ENCODE measurements around the gene ABCA13.
"Not testable (repeated sequence)": the region's sequence is repeated elsewhere in the genome, so short reads cannot be mapped to it uniquely, and the experiment has no call there.

Gene ABCA13, protein sequence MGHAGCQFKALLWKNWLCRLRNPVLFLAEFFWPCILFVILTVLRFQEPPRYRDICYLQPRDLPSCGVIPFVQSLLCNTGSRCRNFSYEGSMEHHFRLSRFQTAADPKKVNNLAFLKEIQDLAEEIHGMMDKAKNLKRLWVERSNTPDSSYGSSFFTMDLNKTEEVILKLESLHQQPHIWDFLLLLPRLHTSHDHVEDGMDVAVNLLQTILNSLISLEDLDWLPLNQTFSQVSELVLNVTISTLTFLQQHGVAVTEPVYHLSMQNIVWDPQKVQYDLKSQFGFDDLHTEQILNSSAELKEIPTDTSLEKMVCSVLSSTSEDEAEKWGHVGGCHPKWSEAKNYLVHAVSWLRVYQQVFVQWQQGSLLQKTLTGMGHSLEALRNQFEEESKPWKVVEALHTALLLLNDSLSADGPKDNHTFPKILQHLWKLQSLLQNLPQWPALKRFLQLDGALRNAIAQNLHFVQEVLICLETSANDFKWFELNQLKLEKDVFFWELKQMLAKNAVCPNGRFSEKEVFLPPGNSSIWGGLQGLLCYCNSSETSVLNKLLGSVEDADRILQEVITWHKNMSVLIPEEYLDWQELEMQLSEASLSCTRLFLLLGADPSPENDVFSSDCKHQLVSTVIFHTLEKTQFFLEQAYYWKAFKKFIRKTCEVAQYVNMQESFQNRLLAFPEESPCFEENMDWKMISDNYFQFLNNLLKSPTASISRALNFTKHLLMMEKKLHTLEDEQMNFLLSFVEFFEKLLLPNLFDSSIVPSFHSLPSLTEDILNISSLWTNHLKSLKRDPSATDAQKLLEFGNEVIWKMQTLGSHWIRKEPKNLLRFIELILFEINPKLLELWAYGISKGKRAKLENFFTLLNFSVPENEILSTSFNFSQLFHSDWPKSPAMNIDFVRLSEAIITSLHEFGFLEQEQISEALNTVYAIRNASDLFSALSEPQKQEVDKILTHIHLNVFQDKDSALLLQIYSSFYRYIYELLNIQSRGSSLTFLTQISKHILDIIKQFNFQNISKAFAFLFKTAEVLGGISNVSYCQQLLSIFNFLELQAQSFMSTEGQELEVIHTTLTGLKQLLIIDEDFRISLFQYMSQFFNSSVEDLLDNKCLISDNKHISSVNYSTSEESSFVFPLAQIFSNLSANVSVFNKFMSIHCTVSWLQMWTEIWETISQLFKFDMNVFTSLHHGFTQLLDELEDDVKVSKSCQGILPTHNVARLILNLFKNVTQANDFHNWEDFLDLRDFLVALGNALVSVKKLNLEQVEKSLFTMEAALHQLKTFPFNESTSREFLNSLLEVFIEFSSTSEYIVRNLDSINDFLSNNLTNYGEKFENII (N-terminal part only)

DNA sequence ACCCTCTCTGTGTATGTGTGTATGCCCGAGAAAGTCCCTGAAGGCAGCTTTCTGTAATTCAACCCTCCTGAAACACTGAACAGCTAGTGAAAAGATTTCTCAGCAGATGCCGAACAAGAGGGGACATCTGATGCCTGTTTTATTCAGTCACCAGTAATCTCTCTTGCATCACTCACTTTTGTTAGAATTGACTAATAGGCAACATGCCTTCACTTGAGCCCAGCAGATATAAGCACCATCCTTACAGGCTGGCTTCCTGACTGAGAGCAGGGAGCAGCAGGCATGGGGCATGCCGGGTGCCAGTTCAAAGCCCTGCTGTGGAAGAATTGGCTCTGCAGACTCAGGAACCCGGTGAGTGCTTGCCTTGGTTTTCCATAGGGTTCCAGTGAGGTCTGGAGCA lies at the start of gene ABCA13:
ABCA13 (plus strand) TSS at position 257 of the 400 bp plus-strand sequence; CDS start at position 283, 26 bp downstream.
- H3K4me1 Mint-ChIP-seq (ENCODE audit: low read depth): peaks cover 11% of the 10 kb centered on the region
- H3K9me3 Mint-ChIP-seq: no peaks in the 10 kb centered on the region
- no peak within 1 kb of the TSS for H3K4me3 Mint-ChIP-seq
- H3K27me3 Mint-ChIP-seq: no peaks in the 10 kb centered on the region
- H3K36me3 Mint-ChIP-seq (ENCODE audit: low read depth): no peaks in the 10 kb centered on the region
- intact Hi-C loops (cut with micrococcal nuclease): no loop called here
- no peak within 1 kb of the TSS for H3K27ac Mint-ChIP-seq

DNA sequence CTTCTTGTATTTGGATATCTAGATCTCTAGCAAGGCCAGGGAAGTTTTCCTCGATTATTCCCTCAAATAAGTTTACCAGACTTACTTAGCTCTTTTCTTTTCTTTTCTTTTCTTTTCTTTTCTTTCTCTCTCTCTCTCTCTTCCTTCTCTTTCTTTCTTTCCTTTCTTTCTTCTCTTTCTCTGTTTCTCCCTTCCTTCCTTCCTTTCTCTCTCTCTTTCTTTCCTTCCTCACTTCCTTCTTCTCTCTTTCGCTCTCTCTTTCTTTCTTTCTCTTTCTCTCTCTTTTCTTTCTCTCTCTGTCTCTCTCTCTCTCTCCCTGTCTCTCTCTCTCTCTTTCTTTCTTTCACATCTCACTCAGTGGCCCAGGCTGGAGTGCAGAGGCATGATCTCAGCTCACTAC lies 45.2 kb upstream of the ABCA13 start:
- Mint-ChIP-seq H3K27me3 (peaks cover 2% of the 10 kb centered on the region), H3K9me3 (peaks cover 19% of the 10 kb centered on the region), H3K4me3 (no peak overlapping the region), H3K27ac (no peak overlapping the region), H3K4me1 (ENCODE audit: low read depth) (no peaks in the 10 kb centered on the region), H3K36me3 (ENCODE audit: low read depth) (no peaks in the 10 kb centered on the region)
- intact Hi-C loops (cut with micrococcal nuclease): no loop called here

DNA sequence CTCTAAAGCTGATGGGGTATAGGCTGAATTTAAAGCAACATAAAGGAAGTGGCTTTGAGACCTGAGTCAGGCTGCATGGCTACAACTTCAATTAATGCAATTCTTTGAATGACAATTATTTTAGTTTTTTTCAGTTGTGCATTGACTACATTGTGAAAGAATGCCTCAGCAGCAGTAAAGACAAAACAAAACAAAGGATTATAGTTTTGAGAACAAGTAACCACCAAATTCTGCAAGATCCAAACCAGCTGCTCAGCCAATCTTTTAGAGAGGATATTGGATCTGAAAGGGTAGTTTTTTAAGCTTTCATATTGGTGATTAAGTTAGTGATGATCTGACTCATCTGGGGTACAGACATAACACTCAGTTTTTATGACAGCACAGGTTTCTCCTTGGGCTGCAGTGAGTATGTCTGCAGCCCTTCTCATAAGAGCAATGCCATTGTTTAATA lies 40.6 kb upstream of the ABCA13 start:
- peaks cover 9% of the 10 kb centered on the region for H3K9me3 Mint-ChIP-seq
- H3K27me3 Mint-ChIP-seq: peaks cover 2% of the 10 kb centered on the region
- H3K4me1 Mint-ChIP-seq (ENCODE audit: low read depth): no peaks in the 10 kb centered on the region
- no peak overlapping the region for H3K4me3 Mint-ChIP-seq
- H3K36me3 Mint-ChIP-seq (ENCODE audit: low read depth): no peaks in the 10 kb centered on the region
- intact Hi-C loops (cut with micrococcal nuclease): no loop called here
- no peak overlapping the region for H3K27ac Mint-ChIP-seq

DNA sequence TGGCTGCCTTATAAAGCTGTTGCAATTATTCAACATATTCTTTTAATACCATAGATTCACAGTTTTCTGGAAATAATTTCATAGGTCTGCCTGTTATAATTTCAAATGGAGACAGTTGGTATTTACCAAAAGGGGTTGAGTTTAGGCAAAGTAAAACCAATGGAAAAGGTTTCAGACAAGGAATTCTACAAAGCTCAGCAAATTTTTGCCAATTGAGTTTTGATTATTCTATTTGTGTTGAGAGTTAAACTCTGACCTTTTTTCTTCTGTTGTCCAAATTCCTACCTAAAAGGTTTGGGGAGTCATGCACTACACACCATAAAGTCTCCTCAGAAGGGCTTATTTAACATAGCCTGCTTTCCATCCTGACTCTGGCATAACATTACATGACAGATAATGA lies 38.5 kb upstream of the ABCA13 start:
- no peak overlapping the region for H3K27ac Mint-ChIP-seq
- no peak overlapping the region for H3K4me3 Mint-ChIP-seq
- no peaks in the 10 kb centered on the region for H3K4me1 Mint-ChIP-seq (ENCODE audit: low read depth)
- no peaks in the 10 kb centered on the region for H3K27me3 Mint-ChIP-seq
- intact Hi-C loops (cut with micrococcal nuclease): no loop called here
- H3K36me3 Mint-ChIP-seq (ENCODE audit: low read depth): no peaks in the 10 kb centered on the region
- no peaks in the 10 kb centered on the region for H3K9me3 Mint-ChIP-seq

DNA sequence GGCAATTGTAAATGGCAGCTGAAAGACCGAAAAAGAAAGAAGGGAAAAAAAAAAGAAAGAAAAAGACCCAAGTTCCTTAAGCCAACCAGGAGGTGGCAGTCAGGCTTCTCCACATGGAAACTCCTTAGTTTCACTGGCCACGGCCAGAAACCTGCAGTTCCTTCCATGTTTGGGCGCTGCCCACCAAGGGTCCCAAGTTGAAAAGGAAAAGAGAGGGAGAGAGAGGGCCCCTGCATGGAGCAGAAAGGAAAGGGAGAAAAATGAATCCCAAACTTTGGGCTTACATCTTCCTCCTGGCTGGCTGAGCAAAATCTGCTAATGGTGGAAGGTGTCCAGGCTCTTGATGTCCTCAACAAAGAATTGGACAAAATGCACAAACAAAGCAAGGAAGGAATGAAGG lies 31.8 kb upstream of the ABCA13 start:
- H3K36me3 Mint-ChIP-seq (ENCODE audit: low read depth): no peaks in the 10 kb centered on the region
- H3K4me1 Mint-ChIP-seq (ENCODE audit: low read depth): peaks cover 27% of the 10 kb centered on the region
- no peak overlapping the region for H3K27ac Mint-ChIP-seq
- H3K27me3 Mint-ChIP-seq: peaks cover 11% of the 10 kb centered on the region
- H3K4me3 Mint-ChIP-seq: no peak overlapping the region
- intact Hi-C loops (cut with micrococcal nuclease): no loop called here
- H3K9me3 Mint-ChIP-seq: no peaks in the 10 kb centered on the region

DNA sequence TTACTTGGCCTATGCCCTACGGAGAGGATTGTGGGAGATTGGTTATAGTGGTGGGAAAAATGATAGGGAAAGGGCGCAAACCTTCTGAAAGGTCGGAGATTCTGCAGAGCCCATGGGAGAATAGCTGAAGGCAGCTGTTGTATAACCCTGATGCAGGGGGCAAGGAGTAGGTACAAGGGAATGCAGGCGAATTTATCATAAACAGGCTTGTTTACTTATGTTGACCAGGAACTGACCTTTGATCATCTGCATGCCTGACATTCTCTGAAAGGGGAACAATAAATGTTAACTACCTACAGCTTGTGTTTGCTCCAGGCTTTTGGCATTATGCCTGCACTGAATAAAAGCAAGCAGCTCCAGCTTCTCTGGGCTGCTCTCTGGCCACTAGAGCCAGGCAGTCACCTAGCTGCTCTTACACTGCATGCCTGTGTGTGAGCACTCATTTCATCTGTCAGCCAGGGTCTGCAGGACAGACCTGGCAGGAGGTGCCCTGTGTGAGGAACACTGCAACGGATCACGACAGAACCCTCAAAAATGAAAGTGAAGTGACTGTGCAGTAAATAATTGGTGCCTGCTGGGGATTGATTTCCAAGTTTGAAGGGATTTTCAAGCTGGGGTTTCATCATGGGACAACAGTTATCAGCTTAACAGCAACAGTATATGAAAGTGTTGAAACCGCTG lies 31.1 kb upstream of the ABCA13 start:
- intact Hi-C loops (cut with micrococcal nuclease): no loop called here
- Mint-ChIP-seq H3K27me3 (peaks cover 11% of the 10 kb centered on the region), H3K27ac (peak overlapping the region; percentile 45), H3K4me3 (peak overlapping the region; percentile 54), H3K9me3 (no peaks in the 10 kb centered on the region), H3K4me1 (ENCODE audit: low read depth) (peaks cover 31% of the 10 kb centered on the region), H3K36me3 (ENCODE audit: low read depth) (no peaks in the 10 kb centered on the region)

DNA sequence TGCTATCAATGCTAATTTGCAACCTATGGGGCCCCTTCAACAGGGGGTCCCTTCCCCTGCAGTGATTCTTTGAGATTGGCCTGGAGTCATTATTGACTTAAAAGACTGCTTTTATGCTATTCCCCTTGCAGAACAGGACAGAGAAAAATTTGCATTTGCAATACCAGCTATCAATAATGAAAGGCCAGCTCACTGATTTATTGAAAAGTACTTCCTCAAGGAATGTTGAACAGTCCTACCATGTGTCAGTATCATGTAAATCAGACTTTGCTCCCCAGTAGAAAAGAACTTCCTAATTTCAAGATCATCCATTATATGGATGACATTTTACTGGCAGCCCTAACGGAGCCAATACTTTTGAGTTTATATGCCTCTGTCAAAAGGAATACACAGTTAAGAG lies 29.7 kb upstream of the ABCA13 start:
- intact Hi-C loops (cut with micrococcal nuclease): no loop called here

DNA sequence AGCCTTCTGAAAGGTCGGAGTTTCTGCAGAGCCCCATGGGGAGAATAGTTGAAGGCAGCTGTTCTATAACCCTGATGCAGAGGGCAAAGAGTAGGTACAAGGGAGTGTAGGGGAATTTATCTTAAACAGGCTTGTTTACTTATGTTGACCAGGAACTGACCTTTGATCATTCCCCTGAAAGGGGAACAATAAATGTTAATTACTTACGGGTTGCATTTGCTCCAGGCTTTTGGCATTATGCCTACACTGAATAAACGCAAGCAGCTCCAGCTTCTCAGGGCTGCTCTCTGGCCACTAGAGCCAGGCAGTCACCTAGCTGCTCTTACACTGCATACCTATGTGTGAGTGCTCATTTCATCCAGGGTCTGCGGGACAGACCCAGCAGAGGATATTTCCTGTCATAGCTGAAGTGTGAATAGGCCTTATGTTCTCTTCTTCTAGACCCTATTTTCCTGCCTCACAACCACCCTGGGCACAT lies 26.9 kb upstream of the ABCA13 start:
- H3K27me3 Mint-ChIP-seq: peaks cover 36% of the 10 kb centered on the region
- no peak overlapping the region for H3K4me3 Mint-ChIP-seq
- intact Hi-C loops (cut with micrococcal nuclease): no loop called here
- H3K9me3 Mint-ChIP-seq: no peaks in the 10 kb centered on the region
- peaks cover 27% of the 10 kb centered on the region for H3K4me1 Mint-ChIP-seq (ENCODE audit: low read depth)
- H3K36me3 Mint-ChIP-seq (ENCODE audit: low read depth): no peaks in the 10 kb centered on the region
- H3K27ac Mint-ChIP-seq: no peak overlapping the region

More for the DNA sequence above, 29.7 kb upstream of the ABCA13 start:
- no peaks in the 10 kb centered on the region for H3K36me3 Mint-ChIP-seq (ENCODE audit: low read depth)
- H3K27ac Mint-ChIP-seq: no peak overlapping the region
- H3K4me1 Mint-ChIP-seq (ENCODE audit: low read depth): peaks cover 31% of the 10 kb centered on the region
- H3K9me3 Mint-ChIP-seq: no peaks in the 10 kb centered on the region
- H3K27me3 Mint-ChIP-seq: peaks cover 17% of the 10 kb centered on the region
- H3K4me3 Mint-ChIP-seq: no peak overlapping the region

DNA sequence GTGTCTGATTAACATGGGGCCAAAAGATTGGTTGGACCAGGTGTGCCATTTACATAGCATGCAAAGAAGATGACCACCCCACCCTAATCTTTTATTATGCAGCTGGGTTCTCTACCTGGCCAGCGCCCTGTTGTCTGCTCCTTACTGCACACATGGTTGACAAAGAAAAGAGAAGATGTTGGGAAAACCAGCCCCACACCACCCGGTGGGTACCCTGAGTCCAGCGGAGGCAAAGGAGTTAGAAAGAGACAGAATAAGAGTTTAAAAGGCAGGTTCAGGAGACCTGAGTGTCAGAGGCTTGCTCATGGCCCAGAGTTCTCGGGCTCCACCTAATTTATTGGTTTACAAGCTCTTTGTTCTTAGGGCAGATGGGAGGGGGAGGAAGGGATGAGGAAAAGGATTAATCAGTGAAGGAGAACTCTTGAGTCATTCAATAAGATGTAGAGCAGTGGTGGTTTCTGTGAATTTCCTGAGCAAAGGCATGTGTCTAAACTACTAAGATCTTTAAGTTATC lies 24.1 kb upstream of the ABCA13 start:
- Mint-ChIP-seq H3K27ac (no peak overlapping the region), H3K27me3 (peaks cover 40% of the 10 kb centered on the region), H3K9me3 (no peaks in the 10 kb centered on the region), H3K4me3 (no peak overlapping the region), H3K36me3 (ENCODE audit: low read depth) (no peaks in the 10 kb centered on the region), H3K4me1 (ENCODE audit: low read depth) (peaks cover 12% of the 10 kb centered on the region)
- intact Hi-C loops (cut with micrococcal nuclease): no loop called here

DNA sequence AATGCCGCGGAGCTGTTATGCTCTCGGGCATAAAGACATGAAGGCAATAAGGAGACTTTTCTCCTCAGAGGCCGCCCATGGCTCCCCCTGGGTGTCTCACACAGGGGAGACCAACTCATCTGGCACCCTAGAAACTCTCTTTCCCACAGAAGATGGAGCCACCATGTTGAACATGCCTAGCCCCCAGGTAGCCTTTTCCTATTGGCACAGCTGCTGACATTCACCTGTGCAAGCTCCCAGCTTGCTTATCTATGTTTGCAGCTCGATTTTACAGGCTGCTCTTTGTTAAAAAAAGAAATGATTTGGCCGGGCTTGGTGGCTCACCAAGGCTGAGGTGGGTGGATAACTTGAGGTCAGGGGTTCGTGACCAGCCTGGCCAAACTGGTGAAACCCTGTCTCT lies 23.6 kb upstream of the ABCA13 start:
- H3K4me3 Mint-ChIP-seq; intact Hi-C loops (cut with micrococcal nuclease); H3K27ac Mint-ChIP-seq; H3K9me3 Mint-ChIP-seq; H3K36me3 Mint-ChIP-seq (ENCODE audit: low read depth): not testable (repeated sequence)
- Mint-ChIP-seq H3K27me3 (peaks cover 36% of the 10 kb centered on the region), H3K4me1 (ENCODE audit: low read depth) (peaks cover 12% of the 10 kb centered on the region)

DNA sequence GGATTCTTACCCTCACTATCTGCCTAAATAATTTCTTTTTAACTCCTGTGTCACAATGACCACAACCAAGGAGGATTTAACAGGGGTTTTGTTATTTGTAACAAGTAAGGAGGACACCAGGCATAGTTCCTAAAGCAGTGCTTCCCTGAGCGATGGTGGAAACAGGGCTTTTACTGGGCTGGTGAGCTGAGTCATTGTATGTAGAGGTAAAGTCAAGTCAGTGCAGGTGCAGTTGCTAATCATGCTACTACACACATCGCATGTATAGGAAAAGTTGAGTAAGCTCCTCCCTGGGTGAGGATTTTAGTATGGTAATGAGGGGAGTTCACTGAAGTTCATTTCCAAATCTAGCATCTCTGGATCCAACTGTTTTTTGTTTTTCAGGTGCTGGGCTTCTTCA lies 22.9 kb upstream of the ABCA13 start:
- Mint-ChIP-seq H3K9me3 (no peaks in the 10 kb centered on the region), H3K4me1 (ENCODE audit: low read depth) (peaks cover 12% of the 10 kb centered on the region), H3K27ac (no peak overlapping the region), H3K27me3 (peaks cover 32% of the 10 kb centered on the region), H3K36me3 (ENCODE audit: low read depth) (no peaks in the 10 kb centered on the region), H3K4me3 (no peak overlapping the region)
- intact Hi-C loops (cut with micrococcal nuclease): no loop called here

DNA sequence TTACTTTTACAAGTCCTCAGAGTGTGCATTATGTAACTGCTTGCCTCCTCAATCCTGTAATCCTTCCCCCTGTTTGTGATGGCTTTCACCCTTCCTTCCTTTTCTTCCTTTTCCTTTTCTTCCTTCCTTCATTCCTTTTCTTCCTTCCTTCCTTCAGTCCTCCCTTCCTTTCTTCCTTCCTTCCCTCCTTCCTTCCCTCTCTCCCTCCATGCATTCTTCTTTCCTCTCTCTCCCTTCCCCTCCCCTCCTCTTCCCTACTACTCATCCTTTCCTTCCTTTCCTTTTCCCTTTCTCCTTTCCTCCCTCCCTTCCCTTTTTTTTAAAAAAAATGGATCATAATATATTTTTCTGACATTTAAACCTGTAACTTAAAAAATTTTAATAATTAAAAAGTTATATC lies 22.2 kb upstream of the ABCA13 start:
- intact Hi-C loops (cut with micrococcal nuclease): no loop called here
- Mint-ChIP-seq H3K27me3 (peaks cover 29% of the 10 kb centered on the region), H3K27ac (no peak overlapping the region)

DNA sequence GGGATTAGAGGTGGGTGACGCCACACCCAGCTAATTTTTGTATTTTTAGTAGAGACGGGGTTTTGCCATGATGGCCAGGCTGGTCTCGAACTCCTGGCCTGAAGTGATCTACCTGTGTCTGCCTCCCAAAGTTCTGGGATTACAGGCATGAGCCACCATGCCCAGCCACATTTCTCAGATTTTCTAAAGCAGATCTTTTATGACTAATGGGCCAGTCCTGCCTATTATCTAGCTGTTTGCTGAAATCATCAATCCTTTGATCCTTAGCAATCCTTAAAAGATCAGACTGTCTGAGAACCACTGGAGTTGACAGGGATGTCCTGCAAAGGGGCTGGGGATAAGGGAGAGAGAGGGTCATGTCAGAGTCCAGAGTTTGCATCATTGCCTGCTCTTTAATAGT lies 21.2 kb upstream of the ABCA13 start:
- H3K9me3 Mint-ChIP-seq: no peaks in the 10 kb centered on the region
- H3K36me3 Mint-ChIP-seq (ENCODE audit: low read depth): no peaks in the 10 kb centered on the region
- intact Hi-C loops (cut with micrococcal nuclease): loop anchor here (10.0 kb wide), 1 partner anchor 345 kb away; no protein-coding TSS in a partner anchor
- H3K4me3 Mint-ChIP-seq: no peak overlapping the region
- H3K27ac Mint-ChIP-seq: no peak overlapping the region
- H3K4me1 Mint-ChIP-seq (ENCODE audit: low read depth): no peaks in the 10 kb centered on the region
- H3K27me3 Mint-ChIP-seq: peaks cover 29% of the 10 kb centered on the region

More for the DNA sequence above, 22.2 kb upstream of the ABCA13 start:
- Mint-ChIP-seq H3K4me1 (ENCODE audit: low read depth) (peaks cover 8% of the 10 kb centered on the region), H3K9me3 (no peaks in the 10 kb centered on the region), H3K36me3 (ENCODE audit: low read depth) (no peaks in the 10 kb centered on the region), H3K4me3 (no peak overlapping the region)

Measured in dendritic cell treated with granulocyte-macrophage colony-stimulating factor and Interleukin-4, amounts not matched to agents 40 ng/mL and 50 ng/mL, for 4 days (primary cell).